NCI-H2196 treated with DMSO at 0.1 percent for 48 hours (cell line): ENCODE results near the gene CPNE1.
A peak's percentile ranks its signal among the peaks of the same experiment; 100 is the strongest.

Source experiments
- DNase-seq: peaks from one replicate; lab custom pipeline; 2025; ENCODE audit not compliant: unreplicated experiment; lab: John Stamatoyannopoulos, UW

CPNE1 gene

DNA sequence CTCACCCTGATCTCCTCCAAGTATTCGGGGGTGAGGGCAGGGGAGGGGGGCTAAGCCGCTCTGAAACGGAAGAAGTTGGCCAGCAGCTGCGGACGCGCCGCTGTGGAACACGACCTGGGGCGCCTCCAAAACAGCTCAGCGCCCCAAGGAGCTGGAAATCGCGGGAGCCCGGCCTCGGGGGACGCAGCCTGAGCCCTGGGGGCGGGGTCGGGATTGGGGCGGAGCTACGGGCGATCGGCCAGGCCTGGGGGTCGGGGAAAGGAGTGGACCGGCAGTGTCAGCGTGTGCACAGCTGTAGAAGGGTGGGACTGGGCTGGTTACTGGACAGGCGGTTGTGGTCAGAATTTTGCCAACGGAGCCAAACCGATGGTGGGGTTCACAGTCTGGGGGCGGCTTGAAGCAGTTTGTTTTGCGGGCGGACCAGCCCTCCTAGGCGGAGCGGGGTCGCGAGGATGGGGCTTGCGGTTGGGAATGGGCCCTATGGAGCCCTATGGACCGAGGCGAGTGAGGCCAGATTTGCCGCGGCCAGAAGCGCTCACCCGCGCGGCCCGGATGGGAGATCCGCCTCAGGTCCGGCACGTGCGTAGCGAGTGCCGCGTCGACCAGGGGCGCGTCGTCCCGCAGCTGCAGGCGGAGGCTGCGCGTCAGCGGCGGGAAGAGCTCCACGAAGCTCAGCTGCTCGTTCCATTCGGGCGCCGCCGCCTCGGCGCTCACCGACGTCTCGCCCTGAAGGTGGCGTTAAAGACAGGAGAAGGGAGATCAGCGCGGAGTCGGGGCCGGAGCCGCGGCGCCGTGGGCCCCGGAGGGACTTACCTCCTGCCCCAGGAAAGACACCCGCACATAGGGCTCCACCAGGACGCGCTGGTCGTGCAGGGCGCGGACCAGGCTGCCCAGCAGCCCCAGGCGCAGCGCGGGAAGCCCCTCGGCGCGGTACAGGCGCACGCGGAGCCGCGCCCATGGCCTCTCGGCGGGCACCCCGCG is 63.4 kb downstream of the CPNE1 start:
- peak; percentile 61 for DNase-seq

DNA sequence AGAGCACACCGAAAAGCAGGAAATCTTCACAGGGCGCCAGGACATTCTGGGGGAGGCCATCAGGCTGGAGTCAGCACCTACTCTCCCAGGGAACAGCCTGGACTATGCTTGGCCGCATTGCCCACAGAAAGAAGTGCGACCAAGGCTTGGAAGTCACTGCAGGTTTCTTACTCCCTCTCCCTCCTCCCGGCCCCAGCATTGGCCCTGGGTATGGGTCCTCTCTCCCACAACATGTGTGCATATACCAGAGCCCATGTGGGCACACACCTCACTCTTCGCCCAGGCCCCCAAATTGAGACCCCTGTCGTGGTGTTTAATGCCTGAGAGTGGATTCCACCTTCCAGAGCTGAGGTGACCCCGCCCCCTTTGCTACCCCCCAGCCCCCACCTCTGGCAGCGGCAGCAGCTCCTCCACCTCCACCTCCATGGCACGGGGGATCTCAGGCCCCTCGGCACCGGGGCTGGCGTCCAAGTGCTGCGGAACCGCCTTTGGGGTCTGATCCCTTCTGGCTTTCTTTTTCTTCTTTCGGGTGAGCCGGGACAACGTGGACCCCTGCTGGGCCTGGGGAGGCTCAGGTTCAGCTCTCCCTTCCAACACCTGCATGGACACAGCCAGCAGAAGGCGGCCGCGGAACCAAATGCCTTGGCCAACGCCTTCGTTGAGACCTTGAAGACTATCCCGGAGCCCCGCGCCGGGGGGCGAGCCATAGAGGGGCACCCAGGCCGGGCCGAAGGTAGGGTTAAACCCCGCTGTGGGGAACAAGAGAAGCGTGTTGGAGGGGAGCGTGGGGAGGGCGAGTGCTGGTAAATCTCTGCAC is 64.3 kb downstream of the CPNE1 start:
- no peak for DNase-seq

DNA sequence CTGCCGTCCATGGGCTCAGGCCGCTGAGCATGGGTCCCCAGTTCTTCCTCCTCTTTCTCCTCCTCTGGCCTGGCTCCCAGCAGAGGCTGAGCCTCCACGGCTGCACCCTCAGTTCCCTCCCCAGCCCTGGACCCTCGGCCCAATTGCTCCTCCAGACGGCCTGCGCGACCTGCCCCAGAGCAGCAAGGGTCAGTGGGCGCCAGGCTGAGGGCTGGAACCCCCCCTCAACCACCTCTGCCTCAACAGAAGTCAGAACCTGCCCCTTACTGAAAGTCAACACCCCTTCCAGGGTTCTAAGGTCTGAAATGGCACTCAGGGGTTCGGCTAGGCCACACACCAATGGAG is 65.0 kb downstream of the CPNE1 start:
- DNase-seq: no peak

DNA sequence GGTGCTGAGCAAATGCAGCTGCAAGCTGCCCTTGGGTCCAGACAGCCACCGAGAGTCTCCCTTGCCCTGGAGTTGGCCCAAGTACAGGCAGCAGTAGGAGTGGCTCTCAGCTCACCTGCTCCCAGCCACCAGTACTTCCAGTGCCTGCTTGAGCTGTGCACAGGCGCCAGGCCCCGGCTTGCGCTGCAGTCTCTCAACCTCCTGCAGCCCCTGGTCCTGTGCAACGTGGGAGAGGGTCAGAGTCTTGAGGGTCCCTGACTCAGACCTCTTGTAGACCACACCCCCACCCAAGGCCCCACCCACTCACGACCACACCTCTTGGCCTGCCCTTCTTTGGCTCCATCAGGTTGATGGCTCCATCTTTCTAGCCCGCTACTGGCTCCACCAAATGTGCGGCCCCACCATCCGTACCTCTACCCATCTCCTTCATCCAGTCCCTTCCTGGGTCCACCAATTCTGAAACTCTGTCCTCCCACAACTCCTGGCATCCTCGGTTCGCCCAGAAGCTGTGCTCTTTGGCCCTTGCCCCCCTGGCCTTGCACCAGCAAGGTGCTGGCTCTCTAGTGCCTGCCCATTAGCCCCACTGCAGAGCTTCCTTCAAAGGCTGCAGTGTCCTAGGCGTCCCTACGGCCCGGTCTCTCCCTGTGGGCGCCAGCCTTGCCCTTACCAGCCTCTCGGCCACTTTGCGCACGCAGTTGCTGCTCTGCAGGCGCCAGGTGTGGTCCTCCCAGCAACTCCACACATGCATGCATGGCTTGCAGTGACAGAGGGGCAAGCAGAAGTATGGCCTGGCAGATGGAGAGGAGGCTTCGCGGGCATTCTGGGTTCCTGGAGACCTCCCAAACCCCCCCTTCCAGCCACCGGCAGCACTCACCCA is 65.6 kb downstream of the CPNE1 start:
- DNase-seq: peak; percentile 60

DNA sequence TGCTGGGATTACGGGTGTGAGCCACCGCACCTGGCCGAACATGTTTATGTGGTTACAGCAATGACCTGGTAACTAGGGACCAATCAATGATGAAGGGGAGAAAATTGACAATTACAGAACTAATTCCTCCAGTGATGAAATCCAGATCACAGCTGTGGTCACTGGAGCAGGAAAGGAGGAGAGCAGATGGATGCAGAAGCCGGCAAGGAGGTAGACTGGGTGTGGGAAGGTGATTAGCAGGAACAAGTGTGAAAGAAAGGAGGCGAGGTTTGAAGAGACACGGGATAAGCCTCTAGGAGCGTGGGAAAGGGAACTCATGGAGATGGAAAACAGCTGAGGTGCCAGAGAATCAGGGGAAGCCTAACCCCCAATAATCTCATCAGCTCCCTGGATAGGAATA is 66.2 kb downstream of the CPNE1 start:
- no peak for DNase-seq

DNA sequence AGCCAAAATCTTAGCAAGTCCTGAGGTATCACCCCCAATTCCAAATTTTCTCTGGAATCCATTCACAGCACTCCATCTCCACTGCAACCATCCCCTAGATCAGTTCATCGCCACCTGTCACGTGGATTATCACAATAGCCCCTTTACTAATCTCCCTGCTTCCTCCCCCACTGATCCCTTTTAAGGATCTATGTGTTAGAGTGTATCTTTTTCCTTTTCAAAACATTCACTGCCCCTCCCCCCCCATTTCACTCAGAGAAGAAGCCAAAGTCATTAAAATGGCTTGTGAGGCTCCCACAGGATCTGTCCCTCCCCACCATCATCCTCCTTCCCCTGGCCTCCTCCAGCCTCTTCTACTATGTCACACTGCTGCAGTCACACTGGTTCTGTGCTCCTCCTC is 67.5 kb downstream of the CPNE1 start:
- DNase-seq: no peak

DNA sequence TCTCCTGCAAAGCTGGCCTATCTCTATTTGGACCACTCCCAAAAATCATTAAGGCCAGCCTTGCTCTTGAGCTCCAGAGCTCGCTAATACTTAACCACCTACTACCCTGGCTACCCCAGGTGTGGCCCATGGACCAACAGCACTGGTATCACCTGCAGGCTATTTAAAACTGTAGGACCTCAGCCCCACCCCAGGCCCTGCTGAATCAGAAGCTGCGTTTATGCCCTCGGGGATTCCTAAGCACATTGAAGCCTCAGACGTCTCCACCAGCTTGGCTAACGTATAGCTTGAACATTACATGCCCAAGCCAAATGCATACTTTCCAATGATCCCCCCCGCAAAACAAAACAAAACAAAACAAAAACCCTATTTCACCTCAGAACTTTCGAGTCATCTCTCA is 68.8 kb downstream of the CPNE1 start:
- no peak for DNase-seq

DNA sequence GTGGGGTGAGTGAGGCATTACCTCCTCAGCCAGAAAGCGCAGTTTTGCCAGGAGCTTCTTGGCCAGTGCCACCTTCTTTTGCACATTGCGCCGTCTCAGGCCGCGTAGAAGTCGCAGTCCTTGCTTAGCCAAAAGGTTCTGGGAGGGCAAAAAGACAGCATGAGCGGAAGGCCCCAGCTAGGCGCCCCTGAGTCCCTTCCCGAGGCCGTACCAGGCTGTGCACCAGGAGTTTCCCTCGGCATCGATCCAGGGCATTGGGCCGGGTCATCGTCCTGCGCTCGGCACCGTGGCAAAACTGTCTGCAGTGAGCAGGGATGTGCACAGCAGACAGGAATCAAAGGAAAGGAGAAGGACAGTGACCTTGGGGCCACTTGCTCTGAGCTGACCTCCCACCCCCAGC is 69.2 kb downstream of the CPNE1 start:
- no peak for DNase-seq

DNA sequence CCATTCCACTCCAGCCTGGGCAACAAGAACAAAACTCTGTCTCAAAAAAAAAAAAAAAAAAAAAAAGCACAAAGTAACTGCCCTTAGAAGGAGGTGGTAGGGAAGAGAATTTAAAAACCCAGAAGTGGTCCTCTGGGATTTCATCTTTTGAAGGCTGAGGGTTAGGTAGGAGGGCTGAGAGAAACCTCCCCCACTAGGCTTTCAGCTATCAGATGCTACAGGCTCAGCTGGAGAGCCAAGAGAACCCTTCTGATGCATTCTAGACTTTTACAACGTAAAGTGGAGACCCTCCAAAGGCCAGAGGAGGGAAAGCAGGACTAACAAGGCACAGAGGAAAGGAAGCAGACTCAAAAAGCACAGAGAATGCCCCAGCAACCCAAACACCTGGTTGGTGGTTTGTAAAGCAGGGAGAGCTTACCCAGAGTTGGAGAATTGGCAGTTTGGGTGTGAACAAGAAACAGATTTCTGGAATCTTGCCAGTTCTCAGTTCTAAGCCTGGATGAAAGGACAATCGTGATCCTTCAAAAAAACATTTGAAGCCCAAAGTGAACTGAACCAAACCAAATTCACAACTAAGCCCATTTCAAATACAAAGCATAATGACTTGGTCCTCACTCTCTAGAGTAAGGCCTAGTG is 72.2 kb downstream of the CPNE1 start:
- no peak for DNase-seq

DNA sequence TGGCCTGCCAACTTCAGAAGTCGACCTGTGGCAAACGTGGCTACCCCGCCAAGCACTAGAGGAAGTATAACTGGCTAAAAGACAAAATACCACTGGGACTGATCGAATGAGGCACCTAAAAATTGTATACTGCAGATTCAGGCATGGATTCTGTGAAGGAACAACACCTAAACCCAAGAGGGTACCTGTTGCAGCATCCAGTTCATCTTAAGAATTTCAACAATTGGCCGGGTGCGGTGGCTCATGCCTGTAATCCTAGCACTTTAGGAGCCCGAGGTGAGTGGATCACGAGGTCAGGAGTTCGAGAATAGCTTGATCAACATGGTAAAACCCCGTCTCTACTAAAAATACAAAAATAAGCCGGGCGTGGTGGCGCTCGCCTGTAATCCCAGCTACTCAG is 76.3 kb downstream of the CPNE1 start:
- no peak for DNase-seq

DNA sequence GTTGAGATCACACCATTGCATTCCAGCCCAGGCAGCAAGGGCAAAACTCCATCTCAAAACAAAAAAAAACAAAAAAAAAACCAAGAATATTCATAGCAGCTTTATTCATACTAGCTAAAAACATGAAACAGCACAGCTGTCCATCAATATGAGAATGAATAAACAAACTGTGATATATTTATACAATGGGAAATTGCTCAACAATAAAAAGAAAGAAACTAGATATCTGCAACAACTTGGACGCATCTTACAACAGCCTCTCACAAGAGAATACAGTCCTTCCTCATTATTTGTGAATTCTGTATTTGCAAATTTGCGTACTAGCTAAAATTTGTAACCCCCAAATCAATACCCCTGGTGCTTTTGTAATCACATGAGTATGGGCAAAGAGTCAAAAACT is 77.3 kb downstream of the CPNE1 start:
- DNase-seq: no peak

DNA sequence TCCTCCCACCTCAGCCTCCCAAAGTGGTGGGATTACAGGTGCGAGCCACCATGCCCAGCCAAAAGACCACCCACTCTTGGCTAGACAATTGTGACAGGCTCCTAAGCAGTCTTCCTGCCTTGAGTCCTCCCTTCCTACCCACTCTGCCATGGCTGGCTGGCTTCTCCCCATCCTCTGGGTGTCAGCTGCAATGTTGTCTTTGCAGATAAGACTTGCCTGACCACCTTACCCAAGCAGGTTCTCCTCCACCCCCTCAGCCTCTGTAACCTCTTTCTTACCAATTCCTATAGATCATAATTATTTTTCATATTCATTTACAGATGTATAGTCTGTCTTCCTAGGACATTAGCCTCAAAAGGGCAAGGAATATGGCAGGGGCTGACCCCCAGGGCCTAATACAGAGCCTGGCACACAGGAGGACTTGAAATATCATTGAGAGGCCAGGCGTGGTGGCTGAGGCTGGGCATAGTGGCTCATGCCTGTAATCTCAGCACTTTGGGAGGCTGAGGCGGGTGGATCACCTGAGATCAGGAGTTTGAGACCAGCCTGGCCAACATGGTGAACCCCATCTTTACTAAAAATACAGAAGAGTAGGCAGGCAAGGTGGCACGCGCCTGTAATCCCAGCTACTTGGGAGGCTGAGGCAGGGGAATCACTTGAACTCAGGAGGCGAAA is 77.8 kb downstream of the CPNE1 start:
- DNase-seq: no peak

DNA sequence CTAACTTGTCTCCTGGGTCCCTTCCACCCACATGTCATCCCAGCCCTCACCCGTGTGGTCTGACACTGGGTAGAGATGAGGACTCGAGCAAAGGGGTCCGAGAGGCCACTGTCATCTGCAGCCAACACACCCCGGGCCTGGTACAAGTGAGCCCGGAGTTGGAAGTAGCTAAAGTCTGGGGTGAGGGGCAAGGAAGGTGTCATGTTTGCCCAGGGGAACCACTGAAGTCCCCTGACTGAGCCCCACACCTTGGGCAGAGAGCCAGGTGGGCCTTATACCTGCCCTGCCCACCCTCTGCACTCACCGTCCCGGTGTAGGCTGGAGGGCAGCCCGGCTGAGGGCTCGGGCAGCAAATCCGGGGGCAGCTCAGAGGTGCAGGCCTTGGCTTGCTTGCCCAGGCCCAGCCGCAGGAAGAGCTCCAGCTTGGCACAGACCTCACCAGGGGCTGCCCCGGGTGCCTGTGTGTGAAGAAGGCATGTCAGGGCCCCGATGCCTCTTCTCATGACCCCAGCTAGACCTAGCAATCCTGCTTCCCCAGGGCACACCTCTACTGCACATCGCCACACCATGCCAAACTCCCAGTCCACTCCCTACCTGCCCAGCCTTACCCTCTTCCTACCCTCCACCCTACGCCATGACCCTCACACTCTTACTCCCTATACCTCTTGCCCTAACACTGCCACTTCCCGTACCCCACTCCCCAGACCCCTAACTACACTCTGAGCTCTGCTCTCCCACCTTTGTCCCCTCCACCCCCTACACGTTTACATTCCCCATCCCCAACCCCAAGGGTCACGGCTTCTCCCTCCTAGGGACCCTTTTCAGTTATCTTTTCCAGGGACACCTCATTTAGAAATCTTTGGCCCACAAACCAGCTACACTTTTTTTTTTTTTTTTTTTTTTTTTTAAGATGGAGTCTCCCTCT is 80.8 kb downstream of the CPNE1 start:
- DNase-seq: no peak

DNA sequence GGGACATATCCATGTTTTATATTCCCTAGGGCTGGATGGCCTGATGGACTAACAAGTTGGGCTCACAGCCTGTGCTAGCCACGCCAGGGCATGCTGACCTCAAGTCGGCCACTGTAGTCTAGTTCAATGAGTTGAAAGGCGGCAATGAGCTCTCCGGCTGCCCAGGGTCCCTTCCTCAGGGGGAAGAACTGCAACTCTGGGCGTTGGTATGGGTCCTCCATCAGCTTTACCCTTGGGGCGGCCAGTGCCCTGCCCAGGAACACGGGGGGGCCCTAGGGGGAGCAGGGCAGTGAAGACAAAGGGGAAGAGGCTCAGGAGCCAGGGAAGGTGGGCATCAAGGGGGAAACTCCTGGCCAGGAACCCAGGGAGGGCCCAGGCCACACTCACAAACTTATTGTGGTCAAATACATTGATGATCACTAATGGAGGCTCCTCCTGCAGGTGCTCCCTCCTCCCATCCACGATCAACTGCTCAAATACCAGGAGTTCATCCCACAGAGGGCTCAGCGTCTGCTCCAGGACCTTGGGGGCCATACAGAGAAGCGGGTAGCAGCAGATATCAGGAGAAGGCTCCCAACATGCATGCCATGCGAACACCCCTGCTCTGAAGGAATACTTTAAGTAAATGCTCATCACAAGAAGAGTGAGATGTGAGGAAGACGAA is 81.8 kb downstream of the CPNE1 start:
- no peak for DNase-seq

DNA sequence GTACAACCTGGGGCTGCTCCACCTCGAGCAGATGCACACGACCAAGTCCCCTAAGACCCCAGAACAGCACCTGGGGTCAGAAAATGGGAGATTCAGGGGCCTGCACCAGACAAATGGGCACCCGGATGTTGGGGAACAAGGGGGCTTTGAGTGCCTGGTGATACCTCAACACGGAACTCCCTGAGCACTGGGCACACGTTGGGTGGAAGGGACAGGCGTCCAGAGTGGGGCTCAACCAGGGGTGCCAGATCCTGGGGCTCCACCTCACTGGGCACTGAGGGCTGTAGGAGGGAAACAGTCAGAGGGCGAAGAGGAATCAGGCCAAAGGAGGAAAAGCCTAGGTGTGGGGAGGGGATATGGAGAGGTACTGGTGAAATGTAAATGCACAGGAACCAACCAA is 82.6 kb downstream of the CPNE1 start:
- DNase-seq: no peak

DNA sequence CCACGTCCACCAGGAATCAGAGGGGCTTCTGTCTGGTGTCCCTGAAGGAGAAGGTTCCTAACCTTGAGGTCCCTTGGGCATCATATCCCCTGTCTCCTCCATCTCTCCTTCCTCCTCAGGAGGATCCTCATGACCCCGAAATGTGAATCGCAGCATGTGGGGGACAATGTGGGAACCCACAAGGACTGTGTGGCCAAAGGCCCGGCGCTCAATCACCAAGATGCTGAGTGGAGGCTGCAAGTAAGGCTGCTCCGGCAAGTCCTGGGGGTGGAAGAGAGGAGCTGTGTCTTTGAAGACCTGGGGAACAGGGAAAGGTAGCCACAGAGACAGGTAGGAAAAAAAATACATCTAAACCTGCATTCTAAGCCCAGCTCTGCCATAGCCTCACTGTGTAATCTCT is 85.5 kb downstream of the CPNE1 start:
- no peak for DNase-seq

DNA sequence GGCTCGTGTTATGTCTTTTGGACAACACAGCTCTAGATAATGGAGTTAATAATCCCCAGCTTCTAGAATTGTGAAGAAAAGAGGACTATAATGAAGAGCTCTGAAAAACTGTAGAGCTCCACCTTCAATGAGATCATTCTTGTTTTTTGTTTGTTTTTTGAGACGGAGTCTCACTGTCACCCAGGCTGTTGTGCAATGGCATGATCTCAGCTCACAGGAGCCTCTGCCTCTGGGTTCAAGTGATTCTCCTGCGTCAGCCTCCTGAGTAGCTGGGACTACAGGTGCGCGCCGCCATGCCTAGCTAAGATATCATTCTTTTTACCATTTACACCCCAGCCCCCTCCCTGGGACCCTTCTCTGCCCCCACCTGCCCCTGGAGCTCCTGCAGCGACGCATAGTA is 86.2 kb downstream of the CPNE1 start:
- no peak for DNase-seq

DNA sequence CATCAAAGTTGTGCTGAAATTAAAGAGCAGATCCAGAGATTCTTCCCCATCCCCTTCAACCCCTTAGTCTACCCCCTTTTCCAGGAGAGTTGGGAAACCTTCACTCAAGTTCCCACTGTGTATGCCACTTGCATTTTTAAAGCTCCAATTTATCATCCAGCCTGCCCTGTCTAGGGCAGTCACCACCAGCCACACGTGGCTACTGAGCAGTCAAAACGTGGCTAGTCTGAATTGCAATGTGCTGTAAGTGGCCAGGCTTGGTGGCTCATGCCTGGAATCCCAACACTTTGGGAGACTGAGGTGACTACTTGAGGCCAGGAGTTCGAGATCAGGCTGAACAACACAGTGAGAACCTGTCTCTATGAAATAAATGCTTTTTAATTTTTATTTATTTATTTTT is 87.9 kb downstream of the CPNE1 start:
- no peak for DNase-seq
